ENCODE data around the gene ACTL6B. TPM values are rescaled to one million over a fixed set of nuclear protein-coding genes. Genes with fewer than 3 reads are reported as not detected.
A peak's percentile ranks its signal among the peaks of the same experiment; 100 is the strongest.

Gene ACTL6B
- total and polyA plus RNA-seq, 7 experiments from 2014 or later = not detected

- H3K4me1 ChIP-seq (ENCODE audit: control insufficient read depth in 2 of 2, insufficient read depth in 2 of 2, low read length in 2 of 2) = peaks cover 23 to 27% of the 10 kb centered on the region in 2 donors
- CTCF ChIA-PET = interaction anchor here (0.6 to 4.7 kb wide), 8 partner anchors 10 to 250 kb away, joined by 3 to 33 read pairs (median 4); partner anchors contain the start of gene POP7
- H3K27me3 Mint-ChIP-seq = peaks cover 0 to 2% (median 0%) of the 10 kb centered on the region in 5 donors
Measured at GRCh38 chr7:100689230-100690135, 33.2 kb upstream of the ACTL6B start.

DNA sequence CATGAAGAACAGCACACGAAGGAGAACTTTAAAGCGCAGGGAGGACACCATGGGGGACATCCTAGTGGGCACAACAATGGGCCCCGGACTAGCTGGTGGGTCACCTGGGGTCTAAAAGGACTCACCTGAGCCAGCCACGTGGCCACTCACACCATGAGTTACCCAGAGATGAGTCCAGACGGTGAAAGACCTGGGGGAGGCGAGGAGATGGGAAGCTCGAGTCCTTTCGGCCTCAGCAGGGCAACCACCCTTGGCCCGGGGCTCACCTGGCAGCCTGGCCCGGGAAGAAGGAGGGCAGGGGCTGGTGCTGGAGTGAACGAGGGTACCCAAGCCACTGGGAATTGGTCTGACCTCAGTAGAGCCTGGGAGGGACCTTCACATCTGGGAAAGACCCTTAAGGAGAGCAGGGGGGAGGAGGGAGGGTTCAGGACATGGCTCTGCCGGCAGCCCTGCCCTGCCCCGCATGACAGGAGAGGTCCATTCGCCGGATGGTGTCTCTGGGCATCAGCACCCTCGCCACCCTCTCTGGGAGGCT lies 32.1 kb upstream of the ACTL6B start:
- no peak overlapping the region for H3K4me3 ChIP-seq (ENCODE audit: low read length)
- H3K27me3 ChIP-seq (ENCODE audit: control insufficient read depth in 2 of 2, insufficient read depth in 2 of 2, low read length in 2 of 2) = no peaks in the 10 kb centered on the region
- peaks cover 0 to 11% (median 6%) of the 10 kb centered on the region in 5 donors for H3K36me3 Mint-ChIP-seq
- peaks cover 20 to 44% (median 36%) of the 10 kb centered on the region in 7 donors for H3K4me1 Mint-ChIP-seq
- no peak overlapping the region for H3K4me3 Mint-ChIP-seq
- no peak for DNase-seq
- ChIA-PET POLR2A (interaction anchor here (0.6 to 2.1 kb wide), 5 partner anchors 8 to 259 kb away, joined by 3 to 10 read pairs (median 5); partner anchors contain the start of genes MEPCE and ZCWPW1), CTCF (interaction anchor here (2.0 kb wide), 1 partner anchor 17 kb away, joined by 6 read pairs; the partner anchor contains the start of gene POP7)
- H3K9me3 Mint-ChIP-seq = peaks cover 0 to 3% (median 0%) of the 10 kb centered on the region in 11 donors
- peaks cover 0 to 63% (median 8%) of the 10 kb centered on the region in 3 experiments for H3K36me3 ChIP-seq (ENCODE audit: control insufficient read depth in 2 of 3, insufficient read depth in 3 of 3, low read length in 3 of 3)
- peaks cover 23 to 27% of the 10 kb centered on the region in 2 donors for H3K4me1 ChIP-seq (ENCODE audit: control insufficient read depth in 2 of 2, insufficient read depth in 2 of 2, low read length in 2 of 2)
- H3K27ac Mint-ChIP-seq = peak overlapping the region in 5 of 9 donors; percentile 12 to 72 (median 31)
- intact Hi-C loops (cut with micrococcal nuclease) = no loop called here
- no peaks in the 10 kb centered on the region for H3K9me3 ChIP-seq (ENCODE audit: control insufficient read depth in 2 of 3, low read length in 3 of 3)
- no peak for ATAC-seq
- no peak overlapping the region for H3K27ac ChIP-seq (ENCODE audit: low read depth, low read length)
- peaks cover 0 to 2% (median 0%) of the 10 kb centered on the region in 5 donors for H3K27me3 Mint-ChIP-seq

More at GRCh38 chr7:100689230-100690135, 33.2 kb upstream of the ACTL6B start:
- Histone ChIP-seq H3K4me3 (ENCODE audit: low read length) (no peak overlapping the region), H3K36me3 (ENCODE audit: control insufficient read depth in 2 of 3, insufficient read depth in 3 of 3, low read length in 3 of 3) (peaks cover 0 to 52% (median 8%) of the 10 kb centered on the region in 3 experiments), H3K27me3 (ENCODE audit: control insufficient read depth in 2 of 2, insufficient read depth in 2 of 2, low read length in 2 of 2) (no peaks in the 10 kb centered on the region), H3K9me3 (ENCODE audit: control insufficient read depth in 2 of 3, low read length in 3 of 3) (no peaks in the 10 kb centered on the region), H3K27ac (ENCODE audit: low read depth, low read length) (peak overlapping the region; percentile 2)
- peak overlapping the region in 6 of 9 donors; percentile 3 to 74 (median 40) for H3K27ac Mint-ChIP-seq
- intact Hi-C loops (cut with micrococcal nuclease) = loop anchor here (2.0 to 5.0 kb wide), 5 partner anchors 57 to 262 kb away; partner anchors contain the start of genes MEPCE (in 1 of the 2), SLC12A9 (in 1 of the 2), TSC22D4 (in 1 of the 2) and ZCWPW1 (in 1 of the 2)
- peaks cover 0 to 11% (median 6%) of the 10 kb centered on the region in 5 donors for H3K36me3 Mint-ChIP-seq
- POLR2A ChIA-PET = interaction anchor here (1.4 to 4.7 kb wide), 7 partner anchors 8 to 77 kb away, joined by 3 to 37 read pairs (median 14); partner anchors contain the start of genes MOSPD3 and POP7
- ATAC-seq (no peak), DNase-seq (no peak)
- H3K9me3 Mint-ChIP-seq = peaks cover 0 to 3% (median 0%) of the 10 kb centered on the region in 11 donors
- H3K4me3 Mint-ChIP-seq = peak overlapping the region in 2 of 10 donors; percentile 13 to 23
- peaks cover 20 to 44% (median 36%) of the 10 kb centered on the region in 7 donors for H3K4me1 Mint-ChIP-seq

GRCh38 chr7:100687751-100688300 lies 31.6 kb upstream of the ACTL6B start:
- DNase-seq = no peak
- peaks cover 0 to 69% (median 8%) of the 10 kb centered on the region in 3 experiments for H3K36me3 ChIP-seq (ENCODE audit: control insufficient read depth in 2 of 3, insufficient read depth in 3 of 3, low read length in 3 of 3)
- no peaks in the 10 kb centered on the region for H3K9me3 ChIP-seq (ENCODE audit: control insufficient read depth in 2 of 3, low read length in 3 of 3)
- Mint-ChIP-seq H3K27ac (no peak overlapping the region), H3K36me3 (peaks cover 0 to 8% (median 2%) of the 10 kb centered on the region in 5 donors), H3K4me3 (no peak overlapping the region), H3K27me3 (no peaks in the 10 kb centered on the region), H3K9me3 (peaks cover 0 to 3% (median 0%) of the 10 kb centered on the region in 11 donors), H3K4me1 (peaks cover 16 to 39% (median 31%) of the 10 kb centered on the region in 7 donors)
- no peaks in the 10 kb centered on the region for H3K27me3 ChIP-seq (ENCODE audit: control insufficient read depth in 2 of 2, insufficient read depth in 2 of 2, low read length in 2 of 2)
- H3K4me1 ChIP-seq (ENCODE audit: control insufficient read depth in 2 of 2, insufficient read depth in 2 of 2, low read length in 2 of 2) = peaks cover 18 to 22% of the 10 kb centered on the region in 2 donors
- H3K27ac ChIP-seq (ENCODE audit: low read depth, low read length) = peak overlapping the region; percentile 20
- CTCF ChIA-PET = no interaction called here
- POLR2A ChIA-PET = interaction anchor here (0.6 to 2.1 kb wide), 4 partner anchors 8 to 259 kb away, joined by 4 to 10 read pairs (median 6); partner anchors contain the start of genes MEPCE and ZCWPW1
- no peak overlapping the region for H3K4me3 ChIP-seq (ENCODE audit: low read length)
- intact Hi-C loops (cut with micrococcal nuclease) = no loop called here
- ATAC-seq = no peak

GRCh38 chr7:100687261-100687660 lies 31.0 kb upstream of the ACTL6B start:
- H3K27ac ChIP-seq (ENCODE audit: low read depth, low read length) = no peak overlapping the region
- POLR2A ChIA-PET = interaction anchor here (1.8 to 2.1 kb wide), 2 partner anchors 10 to 258 kb away, joined by 5 to 10 read pairs; partner anchors contain the start of genes MEPCE and ZCWPW1
- ATAC-seq (no peak), DNase-seq (no peak)
- intact Hi-C loops (cut with micrococcal nuclease) = no loop called here
- Mint-ChIP-seq H3K27ac (no peak overlapping the region), H3K4me1 (peaks cover 10 to 33% (median 25%) of the 10 kb centered on the region in 7 donors), H3K9me3 (peaks cover 0 to 3% (median 0%) of the 10 kb centered on the region in 11 donors), H3K27me3 (no peaks in the 10 kb centered on the region), H3K4me3 (no peak overlapping the region), H3K36me3 (peaks cover 0 to 8% (median 0%) of the 10 kb centered on the region in 5 donors)
- no peaks in the 10 kb centered on the region for H3K9me3 ChIP-seq (ENCODE audit: control insufficient read depth in 2 of 3, low read length in 3 of 3)
- peaks cover 0 to 75% (median 8%) of the 10 kb centered on the region in 3 experiments for H3K36me3 ChIP-seq (ENCODE audit: control insufficient read depth in 2 of 3, insufficient read depth in 3 of 3, low read length in 3 of 3)
- CTCF ChIA-PET = no interaction called here
- peaks cover 13 to 16% of the 10 kb centered on the region in 2 donors for H3K4me1 ChIP-seq (ENCODE audit: control insufficient read depth in 2 of 2, insufficient read depth in 2 of 2, low read length in 2 of 2)
- no peak overlapping the region for H3K4me3 ChIP-seq (ENCODE audit: low read length)
- no peaks in the 10 kb centered on the region for H3K27me3 ChIP-seq (ENCODE audit: control insufficient read depth in 2 of 2, insufficient read depth in 2 of 2, low read length in 2 of 2)

DNA sequence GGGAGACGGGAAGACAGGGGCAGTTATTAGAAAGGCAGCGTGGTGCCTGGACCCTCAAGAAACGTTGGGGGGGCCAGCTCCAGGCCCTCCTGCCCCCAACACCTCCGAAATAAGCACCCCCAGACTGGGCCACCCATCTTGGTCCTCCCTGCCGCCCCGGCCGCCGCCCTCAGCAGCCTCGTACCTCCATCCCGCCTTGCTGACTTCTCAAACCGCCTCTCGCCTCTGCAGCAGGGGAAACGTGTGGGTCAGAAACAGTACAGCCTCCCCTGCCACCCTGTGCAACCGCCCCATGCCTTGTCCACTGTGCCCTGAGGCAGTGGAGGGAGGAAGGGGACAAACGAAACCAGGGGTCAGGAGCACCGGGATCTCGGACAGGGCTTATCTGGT lies 30.6 kb upstream of the ACTL6B start:
- H3K4me3 ChIP-seq (ENCODE audit: low read length) = no peak overlapping the region
- no peaks in the 10 kb centered on the region for H3K9me3 ChIP-seq (ENCODE audit: control insufficient read depth in 2 of 3, low read length in 3 of 3)
- Mint-ChIP-seq H3K27me3 (no peaks in the 10 kb centered on the region), H3K36me3 (peaks cover 0 to 7% (median 0%) of the 10 kb centered on the region in 5 donors), H3K4me3 (no peak overlapping the region), H3K9me3 (peaks cover 0 to 1% (median 0%) of the 10 kb centered on the region in 11 donors), H3K27ac (peak overlapping the region in 1 of 9 donors; percentile 32), H3K4me1 (peaks cover 6 to 31% (median 20%) of the 10 kb centered on the region in 7 donors)
- H3K36me3 ChIP-seq (ENCODE audit: control insufficient read depth in 2 of 3, insufficient read depth in 3 of 3, low read length in 3 of 3) = peaks cover 0 to 79% (median 11%) of the 10 kb centered on the region in 3 experiments
- no peak for ATAC-seq
- no peak overlapping the region for H3K27ac ChIP-seq (ENCODE audit: low read depth, low read length)
- intact Hi-C loops (cut with micrococcal nuclease) = no loop called here
- peaks cover 8 to 15% of the 10 kb centered on the region in 2 donors for H3K4me1 ChIP-seq (ENCODE audit: control insufficient read depth in 2 of 2, insufficient read depth in 2 of 2, low read length in 2 of 2)
- POLR2A ChIA-PET = interaction anchor here (1.8 kb wide), 1 partner anchor 258 kb away, joined by 5 read pairs; the partner anchor contains the start of genes MEPCE and ZCWPW1
- H3K27me3 ChIP-seq (ENCODE audit: control insufficient read depth in 2 of 2, insufficient read depth in 2 of 2, low read length in 2 of 2) = no peaks in the 10 kb centered on the region
- CTCF ChIA-PET = no interaction called here
- no peak for DNase-seq
